SK-N-MC (cell line): ENCODE measurements around the gene SHISAL2A.

Source experiments
- EZH2 ChIP-seq: fragments of 200-600 bp; sonication (generic); IDR thresholded peaks from one replicate; pipeline ENCODE4 v1.6.1; 2017; ENCODE audit warnings: antibody characterized with exemption
- FOXP2 ChIP-seq: optimal IDR thresholded peaks from 2 replicates; pipeline ENCODE3; 2011; ENCODE audit warnings: mild to moderate bottlenecking, moderate library complexity; ENCODE audit not compliant: insufficient read depth; ENCODE audit errors: extremely low read length, control extremely low read depth
- POLR2AphosphoS5 ChIP-seq: IDR thresholded peaks from 2 replicates; pipeline ENCODE4 v1.6.1; 2012; ENCODE audit warnings: mild to moderate bottlenecking, low read depth, low read length, borderline replicate concordance

- no peak for TF ChIP-seq POLR2AphosphoS5
- TF ChIP-seq EZH2 = no peak
- TF ChIP-seq FOXP2 = no peak
Observed at GRCh38 chr1:52633291-52633754, 355 bp downstream of the SHISAL2A start.
